Measurements from ENCODE around the gene TM9SF4.
"Not testable (repeated sequence)": the region's sequence is repeated elsewhere in the genome, so short reads cannot be mapped to it uniquely, and the experiment has no call there.

The TM9SF4 gene

DNA sequence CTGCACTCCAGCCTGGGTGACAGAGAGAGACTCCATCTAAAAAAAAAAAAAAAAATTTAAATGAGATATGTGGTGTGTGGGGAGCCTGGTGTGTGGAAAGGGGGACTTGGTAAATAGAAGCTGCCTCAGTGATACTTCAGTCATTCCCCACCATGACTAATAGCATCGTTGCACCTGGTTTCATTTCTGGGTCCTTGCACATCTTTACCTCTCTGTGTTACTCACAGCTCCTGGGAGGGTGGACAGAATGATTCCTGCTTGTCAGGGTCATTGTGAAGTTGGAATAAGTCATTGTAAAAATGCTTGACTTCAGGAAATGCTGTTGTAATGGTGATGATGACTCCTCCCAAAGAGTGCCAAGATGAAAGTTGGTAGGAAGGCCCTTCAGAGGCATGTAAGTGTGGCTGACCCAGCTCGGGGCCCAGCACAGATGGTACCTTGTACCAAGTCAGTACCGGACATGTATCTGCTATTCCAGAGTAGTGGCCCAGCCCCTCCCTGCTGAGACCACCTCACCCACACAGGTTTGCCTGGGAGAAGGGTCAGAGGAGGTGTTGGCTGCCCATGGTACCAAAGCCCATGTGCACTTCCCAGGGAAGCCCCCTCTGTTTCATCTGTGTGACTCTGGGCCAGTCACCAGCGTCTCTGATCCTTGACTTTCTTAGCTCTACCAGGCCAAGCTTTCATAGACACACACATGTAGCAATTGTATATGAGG, 49.6 kb downstream of the TM9SF4 start:
- DNase-seq, result no peak

DNA sequence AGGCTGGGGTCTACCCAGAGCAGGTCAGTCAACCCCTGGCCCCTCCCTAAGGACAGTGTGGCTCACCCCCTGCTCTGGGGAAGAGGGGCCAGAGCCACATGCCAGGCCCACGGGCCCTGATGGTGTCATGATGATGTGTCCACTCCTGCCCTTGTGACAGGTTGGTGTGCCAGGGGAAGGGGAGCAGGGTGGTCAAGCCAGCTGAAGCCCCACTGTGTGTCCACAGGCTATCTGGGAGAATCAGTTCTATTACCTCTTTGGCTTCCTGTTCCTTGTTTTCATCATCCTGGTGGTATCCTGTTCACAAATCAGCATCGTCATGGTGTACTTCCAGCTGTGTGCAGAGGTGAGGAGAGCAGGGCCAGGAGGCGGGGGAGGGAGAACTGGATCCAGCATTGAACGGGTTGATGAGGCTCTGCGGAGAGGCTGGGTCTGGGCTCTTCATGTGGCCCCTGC, 50.3 kb downstream of the TM9SF4 start:
- DNase-seq, result no peak

DNA sequence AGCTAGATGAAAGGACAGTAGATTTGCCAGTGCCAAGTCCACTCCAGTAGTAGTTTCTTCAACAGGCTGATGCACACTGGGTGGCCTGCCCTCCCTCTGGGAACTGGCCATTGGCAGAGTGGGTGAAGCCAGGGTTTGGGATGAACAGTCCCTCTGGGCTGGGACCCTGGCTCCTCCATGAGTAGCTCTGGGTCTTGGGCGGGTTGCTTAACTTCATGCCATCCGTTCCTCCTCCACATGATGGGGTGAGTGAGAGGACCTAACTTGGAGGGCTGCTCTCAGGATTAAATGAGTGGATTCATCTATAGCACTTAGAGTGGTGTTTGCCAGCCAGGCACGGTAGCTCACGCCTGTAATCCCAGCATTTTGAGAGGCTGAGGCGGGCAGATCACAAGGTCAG, 50.8 kb downstream of the TM9SF4 start:
- DNase-seq, result no peak

DNA sequence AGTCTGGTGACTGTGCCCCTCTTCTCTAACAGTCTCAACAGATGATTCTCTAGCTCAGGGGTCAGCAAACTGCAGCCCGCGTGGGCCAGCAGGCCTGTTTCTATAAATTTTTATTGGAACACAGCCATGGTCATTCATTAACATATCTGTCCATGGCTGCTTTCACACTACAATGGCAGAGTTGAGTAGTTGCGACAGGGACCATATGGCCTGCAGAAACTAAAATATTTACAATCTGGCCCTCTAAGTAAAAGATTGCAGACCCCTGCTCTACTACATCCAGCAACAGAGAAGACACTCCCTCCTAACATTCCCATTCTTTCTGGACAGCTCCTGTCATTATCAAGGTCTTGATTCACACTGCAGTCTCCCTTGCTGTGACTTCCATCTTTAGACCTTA, 52.8 kb downstream of the TM9SF4 start:
- DNase-seq, result no peak

DNA sequence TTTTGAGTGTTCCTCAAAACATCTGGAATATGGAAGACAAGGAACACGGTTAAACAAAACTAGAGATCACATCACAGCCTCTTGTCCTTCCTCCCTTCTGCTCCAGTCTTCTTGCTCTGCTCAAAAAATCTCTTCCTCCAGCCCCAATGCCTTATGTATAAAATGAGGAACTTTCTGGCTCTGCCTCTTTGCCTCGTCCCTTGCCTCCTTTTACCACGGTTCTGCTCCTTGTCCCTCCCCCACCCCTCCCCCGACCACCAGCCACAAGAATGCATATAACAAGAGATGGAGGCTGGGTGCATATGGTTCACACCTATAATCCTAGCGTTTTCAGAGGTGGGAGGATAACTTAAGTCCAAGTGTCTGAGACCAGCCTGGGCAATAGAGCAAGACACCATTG, 54.4 kb downstream of the TM9SF4 start:
- no peak for DNase-seq

DNA sequence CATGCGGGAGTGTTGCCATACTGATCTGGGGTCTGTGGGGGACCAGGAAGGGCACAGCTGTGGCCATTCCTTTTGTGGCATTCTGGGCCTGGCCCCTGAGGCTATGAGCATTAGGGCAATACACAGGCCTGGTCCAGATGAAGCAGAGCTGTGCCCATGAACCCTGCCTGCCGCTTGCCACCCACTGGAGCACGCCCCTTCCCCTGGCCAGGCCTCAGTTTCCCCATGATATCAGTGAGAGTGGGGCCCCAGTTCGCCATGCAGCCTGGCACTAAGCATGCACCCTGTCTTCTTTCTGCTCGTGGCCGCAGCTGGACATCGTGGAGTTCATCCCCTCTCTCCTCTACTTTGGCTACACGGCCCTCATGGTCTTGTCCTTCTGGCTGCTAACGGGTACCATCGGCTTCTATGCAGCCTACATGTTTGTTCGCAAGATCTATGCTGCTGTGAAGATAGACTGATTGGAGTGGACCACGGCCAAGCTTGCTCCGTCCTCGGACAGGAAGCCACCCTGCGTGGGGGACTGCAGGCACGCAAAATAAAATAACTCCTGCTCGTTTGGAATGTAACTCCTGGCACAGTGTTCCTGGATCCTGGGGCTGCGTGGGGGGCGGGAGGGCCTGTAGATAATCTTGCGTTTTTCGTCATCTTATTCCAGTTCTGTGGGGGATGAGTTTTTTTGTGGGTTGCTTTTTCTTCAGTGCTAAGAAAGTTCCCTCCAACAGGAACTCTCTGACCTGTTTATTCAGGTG, 55.6 kb downstream of the TM9SF4 start:
- DNase-seq, result no peak

DNA sequence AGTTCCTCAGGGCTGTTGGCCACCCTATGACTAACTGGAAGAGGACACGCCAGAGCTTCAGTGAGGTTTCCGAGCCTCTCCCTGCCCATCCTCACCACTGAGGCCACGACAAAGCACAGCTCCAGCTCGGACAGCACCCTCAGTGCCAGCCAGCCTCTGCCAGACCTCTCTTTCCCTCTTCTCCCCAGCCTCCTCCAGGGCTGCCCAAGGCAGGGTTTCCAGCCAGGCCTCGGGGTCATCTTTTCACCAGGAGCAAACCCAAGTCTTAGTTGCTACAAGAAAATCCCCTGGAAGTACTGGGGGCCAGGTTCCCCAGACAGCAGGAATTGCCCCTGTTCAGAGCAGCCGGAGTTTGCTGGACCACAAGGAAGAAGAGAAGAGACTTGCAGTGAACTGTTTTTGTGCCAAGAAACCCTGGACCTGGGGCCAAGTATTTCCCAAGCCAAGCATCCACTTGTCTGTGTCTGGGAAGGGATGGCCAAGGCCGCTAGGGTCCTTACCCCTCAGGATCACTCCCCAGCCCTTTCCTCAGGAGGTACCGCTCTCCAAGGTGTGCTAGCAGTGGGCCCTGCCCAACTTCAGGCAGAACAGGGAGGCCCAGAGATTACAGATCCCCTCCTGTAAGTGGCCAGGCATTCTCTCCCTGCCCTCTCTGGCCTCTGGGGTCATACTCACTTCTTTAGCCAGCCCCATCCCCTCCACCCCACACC, 56.5 kb downstream of the TM9SF4 start:
- DNase-seq, result no peak

DNA sequence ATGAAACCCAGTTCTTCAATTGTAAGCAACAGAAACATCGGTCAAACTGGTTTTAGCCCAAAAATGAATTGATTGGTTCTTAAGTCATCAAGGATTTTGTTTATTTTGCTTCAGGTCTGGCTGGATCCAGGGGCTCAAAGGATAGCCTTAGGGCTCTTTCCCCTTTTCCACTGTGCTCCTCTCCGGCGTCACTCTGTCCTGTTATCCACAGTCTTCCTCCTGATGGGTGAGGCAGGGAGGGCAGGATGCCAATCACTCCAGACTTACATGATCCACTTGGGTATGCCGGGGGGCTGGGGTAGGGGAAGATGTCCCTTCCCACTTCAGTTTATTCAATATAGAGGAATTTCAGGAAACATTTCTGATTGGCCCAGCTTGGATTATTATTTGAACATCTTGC, 58.0 kb downstream of the TM9SF4 start:
- DNase-seq, result no peak

DNA sequence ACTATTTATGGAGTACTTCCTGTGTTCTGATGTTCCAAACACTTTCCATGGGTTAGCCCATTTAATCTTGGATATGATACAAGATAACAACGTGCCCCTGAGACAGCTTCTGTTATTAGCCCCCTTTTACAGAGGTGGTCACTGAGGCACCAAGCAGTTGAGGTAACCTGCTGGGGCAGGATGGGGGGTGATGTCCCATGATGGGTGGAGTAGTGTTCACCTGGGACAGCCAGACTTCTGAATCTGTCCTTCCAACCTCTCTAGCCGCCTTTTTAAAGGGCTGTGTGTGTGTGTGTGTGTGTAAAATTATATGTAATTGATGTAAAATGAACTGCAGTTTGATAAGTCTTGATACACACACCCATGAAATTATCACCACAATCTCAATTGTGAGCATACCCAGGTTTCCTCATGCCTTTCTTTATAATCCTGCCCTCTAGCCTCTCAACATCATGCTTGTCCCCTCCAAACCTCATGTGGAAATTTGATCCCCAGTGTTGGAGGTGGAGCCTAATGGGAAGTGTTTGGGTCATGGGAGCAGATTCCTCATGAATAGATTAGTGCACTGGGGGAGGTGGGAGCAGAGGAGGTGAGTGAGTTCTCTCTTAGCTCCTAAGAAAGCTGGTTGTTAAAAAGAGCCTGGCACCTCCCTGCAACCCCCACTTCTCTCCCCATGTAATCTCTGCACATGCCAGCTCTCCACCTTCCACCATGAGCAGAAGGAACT, 58.8 kb downstream of the TM9SF4 start:
- no peak for DNase-seq

DNA sequence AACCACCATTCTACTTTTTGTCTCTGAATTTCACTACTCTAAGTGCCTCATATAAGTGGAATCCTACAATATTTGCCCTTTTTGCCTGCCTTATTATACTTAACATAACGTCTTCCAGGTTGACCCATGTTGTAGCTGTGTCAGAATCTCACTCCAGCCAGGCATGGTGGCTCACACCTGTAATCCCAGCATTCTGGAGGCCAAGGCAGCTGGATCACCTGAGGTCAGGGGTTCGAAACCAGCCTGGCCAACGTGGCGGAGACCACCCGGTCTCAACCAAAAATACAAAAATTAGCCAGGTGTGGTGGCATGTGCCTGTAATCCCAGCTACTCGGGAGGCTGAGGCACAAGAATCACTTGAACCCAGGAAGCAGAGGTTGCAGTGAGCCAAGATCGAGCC, 68.2 kb downstream of the TM9SF4 start:
- not testable (repeated sequence) for DNase-seq

DNA sequence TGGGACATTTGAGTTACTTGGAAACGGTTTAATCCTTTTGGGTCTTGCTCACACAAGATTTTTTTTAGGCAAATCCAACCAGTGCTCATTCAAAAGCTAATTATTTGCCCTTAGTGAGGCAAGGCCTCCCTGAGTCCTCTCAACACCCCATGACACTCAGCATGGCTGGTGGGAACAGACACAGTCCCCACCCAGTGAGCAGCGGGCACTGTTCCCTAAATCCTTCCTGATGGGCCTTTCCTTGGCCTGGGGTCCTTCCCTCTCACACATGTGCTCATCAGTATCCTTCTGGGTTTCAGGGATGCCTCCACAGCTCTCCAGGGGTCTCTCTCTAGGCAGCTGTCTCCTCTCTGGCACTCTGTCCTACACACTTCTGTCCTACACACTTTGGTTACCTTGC, 70.0 kb downstream of the TM9SF4 start:
- DNase-seq, result no peak

DNA sequence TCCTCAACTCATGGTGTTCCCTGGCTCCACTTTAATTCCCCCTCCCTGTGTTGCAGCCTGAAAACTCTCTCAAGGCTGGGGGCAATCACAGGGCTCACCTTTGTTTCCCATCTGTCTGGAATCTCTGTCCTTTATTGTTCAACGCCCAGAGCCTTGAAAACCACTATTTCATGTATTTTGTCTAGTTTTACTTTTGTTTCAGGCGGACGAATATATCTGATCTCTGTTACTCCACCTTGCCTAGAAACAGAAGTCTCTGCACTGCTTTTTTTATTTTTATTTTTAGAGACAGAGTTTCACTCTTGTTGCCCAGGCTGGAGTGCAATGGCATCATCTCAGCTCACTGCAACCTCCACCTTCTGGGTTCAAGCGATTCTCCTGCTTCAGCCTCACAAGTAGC, 70.4 kb downstream of the TM9SF4 start:
- DNase-seq, result no peak

DNA sequence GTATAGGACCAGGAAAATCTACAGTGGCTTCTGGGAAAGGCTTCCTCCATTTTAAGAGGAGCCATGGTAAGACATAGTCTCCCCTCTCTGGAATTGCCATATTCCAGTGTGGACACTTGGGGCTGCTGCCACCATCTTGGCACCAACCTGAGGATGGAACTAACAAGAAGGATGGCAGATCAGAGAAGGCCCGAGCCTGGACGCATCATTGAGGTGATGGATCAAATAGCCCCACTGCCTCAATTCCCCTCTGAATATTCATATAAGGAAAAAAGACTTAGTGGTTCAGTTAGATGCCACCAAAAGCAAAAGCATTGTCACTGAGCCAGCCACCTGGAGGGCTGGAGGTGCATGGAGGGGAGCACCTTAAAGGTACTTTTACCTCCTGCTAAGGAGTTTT, 72.1 kb downstream of the TM9SF4 start:
- no peak for DNase-seq

DNA sequence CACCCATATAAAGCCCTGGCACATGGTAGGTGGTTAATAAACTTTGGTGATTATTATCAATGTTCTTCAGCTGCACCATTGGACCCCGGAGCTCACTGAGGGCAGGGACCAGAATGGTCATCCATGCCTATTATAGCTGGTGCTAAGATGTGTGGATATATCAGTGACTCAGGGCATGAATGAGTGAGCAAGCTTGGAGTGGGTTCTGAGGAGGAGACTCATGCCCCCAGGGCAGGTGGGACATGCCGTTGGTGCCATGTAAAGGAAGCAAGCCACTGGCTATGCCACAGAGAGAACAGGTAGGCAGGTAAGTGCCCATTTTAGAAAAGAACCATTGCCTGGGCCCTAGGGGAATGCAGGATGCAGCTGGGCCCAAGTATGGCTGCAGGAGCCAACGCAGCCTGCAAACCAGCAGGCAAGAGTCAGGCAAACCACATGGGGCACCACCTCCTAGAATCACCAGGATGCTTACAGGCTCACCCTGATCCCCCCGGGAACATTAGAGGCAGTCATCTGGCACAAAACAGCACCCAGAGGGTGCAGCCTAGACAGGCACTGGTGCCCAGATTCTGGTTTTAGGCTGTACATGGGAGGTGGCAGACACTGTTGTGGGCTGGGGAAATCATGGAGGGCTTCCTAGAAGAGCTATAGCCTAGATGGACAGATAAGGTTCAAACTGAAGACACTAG, 74.6 kb downstream of the TM9SF4 start:
- DNase-seq, result no peak

DNA sequence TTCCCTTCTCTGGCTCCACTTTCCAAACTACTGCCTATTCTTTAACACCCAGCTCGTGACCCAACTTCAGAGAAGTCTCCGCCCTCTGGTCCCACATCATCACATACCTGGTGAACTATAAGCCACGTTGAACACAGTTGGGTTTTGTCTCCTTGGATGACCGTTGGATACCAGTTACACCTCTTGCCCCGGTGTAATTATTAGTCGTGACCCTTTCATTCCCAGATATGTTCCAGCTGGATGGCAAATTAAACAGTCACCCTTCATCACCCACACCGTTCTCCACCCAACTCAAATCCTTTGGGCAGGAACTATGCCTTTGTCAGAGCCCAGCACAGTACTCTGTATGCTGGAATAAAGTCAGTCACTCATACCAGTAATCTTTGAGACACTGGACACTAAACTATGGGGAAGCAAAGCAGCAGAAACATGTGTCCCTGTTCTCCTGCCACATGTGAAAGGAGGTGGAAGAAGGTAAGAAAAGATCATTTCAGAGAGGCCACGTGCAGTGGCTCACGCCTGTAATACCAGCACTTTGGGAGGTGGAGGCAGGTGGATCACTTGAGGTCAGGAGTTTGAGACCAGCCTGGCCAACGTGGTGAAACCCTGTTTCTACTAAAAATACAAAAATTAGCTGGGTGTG, 75.6 kb downstream of the TM9SF4 start:
- DNase-seq, result no peak

DNA sequence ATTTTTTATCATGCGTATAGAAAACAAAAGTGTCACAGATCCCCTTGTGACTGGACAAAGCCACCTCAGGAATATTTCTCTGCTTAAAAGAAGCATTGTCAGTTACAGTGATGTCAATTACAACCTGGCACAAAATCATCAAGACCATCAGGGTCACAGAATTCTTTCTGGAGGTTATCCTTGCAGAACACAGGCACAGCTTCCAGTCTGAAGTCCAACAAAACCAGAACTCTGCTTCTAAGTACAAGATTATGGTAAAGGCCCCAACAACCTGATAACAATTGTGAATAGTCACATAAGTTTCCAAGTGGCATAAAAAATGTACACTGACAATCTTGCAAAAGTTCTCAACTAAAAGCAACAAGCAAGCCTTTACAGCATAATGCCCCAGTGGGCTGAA, 77.0 kb downstream of the TM9SF4 start:
- no peak for DNase-seq

DNA sequence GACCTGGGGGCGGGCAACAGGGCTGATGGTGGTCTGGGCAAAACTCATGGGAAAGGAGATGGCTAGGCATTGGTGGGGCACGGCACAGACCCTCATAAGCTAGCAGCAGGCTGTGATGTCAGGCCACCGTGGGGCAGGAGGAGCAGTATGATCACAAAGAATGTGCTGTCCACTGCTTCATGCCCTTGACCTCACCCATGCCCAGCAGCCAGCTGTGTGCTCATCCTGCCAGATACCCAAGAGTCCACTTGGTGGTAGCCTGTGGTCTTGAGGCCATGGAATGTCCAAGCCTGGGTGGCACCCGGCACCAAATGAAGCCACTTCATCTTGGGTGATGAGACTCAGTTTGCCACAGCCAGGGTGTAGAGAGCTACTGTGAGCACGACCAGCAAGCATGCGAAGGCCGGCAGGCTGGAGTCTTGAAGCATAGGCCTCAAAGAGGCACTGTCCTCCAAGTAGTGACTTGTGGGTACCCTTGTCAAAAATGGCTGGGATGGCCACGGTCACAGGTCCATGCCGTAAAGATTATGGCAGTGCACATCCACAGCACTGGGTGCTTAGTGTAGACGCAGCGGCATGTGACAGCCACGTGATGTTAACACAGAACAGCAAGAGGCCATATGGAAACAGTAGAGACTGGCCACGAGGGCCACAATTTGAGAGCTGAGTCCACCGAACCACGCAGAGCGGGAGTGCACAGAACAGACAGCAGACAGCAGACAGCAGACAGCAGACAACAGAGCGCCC, 79.0 kb downstream of the TM9SF4 start:
- DNase-seq, result no peak

DNA sequence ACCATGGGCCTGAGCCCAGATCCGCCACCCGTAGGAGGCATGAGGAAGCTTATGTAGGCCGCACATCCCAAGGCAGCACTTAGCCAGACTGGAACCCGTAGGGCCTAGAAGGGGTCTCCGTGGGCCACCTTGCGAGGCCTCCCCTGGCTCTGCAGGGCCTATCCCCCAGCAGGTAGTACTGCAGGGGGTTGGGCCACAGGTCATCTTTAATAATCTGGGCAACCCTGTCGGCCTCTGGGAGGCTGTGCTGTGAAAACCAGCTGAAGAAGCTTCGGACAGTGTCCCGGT, 79.6 kb downstream of the TM9SF4 start:
- DNase-seq, result no peak

DNA sequence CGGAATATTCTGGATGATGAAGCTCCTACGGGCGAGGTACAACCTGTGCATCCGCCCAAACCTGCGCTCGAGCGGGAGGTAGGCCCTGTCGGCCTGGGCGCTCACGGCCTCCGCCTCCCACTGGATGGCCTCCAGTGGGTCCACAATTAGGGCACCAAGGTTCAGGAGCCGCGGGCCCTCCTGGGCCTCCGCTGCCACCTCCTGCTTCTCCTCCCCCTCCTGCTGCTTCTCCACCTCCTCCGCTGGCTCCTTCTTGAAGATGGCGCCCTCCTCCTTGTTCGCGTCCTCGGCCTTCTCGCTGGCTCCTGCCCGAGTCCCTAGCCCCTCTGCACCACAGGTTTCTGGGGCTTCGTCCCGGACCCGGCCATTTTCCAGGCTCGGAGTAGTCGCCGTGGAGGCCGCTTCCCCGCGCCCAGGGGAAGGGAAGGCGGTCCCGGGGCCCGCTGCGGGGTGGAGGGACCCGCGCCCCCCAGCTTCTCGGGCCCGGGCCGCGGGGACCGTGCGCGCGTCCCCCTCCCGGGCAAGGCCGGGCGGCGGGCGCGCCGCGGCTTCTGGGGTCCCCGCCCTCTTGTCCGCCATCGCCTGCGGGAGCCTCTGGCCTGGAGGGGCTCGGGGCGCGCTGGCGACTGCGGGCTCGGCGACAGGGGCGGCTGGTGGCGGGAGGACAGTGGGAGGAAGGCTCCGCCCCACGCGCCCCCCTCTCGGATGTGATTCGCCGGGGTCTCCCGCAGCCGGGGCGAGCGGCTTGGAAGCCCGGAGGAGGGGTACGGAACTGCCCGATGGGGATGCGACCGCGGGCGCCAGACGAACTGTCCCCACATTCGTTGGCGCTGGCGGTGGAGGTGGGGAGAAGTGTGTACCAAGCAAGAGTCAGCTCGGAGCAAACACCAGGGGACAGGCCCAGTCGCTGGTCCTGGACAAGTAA, 80.4 kb downstream of the TM9SF4 start:
- DNase-seq, result no peak

DNA sequence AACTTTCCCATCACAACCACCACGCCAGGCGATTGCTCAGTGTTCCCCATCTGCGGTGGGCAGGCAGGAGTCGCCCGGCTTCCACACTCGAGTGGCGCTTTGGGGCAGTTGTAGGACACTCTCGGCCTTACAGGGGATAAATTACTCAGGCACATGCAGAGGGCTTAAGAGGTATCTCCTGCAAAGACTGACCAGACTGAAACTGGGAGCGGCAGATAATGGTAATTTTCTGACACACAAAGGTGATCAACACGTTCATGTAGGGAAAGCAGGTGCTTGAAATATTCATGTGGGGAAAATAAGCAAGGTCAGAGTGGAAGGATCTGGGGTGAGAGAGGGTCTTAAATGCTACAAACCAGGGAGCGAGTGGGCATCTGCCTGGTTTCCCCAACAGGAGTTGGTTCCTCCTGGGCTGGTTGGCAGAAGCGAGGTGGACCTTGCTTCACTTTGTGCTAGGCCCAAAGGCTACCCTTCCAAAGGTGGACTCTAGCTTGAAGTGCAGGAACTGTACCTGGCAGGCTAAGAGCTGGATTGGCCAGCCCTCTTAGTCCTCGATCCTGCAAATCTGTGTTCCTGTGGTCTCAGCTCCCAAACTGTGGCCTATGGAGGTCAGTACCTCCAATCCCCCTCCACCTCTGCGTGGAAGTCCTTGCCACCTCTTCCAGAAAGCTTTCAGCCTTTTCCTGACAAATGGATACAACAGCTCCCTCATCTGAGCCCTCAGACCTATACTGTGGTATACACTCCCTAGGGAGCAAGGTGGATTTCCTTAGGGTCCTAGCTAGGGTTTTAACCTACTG, 81.3 kb downstream of the TM9SF4 start:
- DNase-seq, result no peak

Measured in 8988T (cell line).